RWPE2 (cell line): ENCODE results near the gene GIGYF2.

Experiments
- ATAC-seq: fragments of 200-7000 bp; cut with Tn5 transposase; 3 replicates; pipeline ENCODE4 v1.9.1; 2021; ENCODE audit warnings: low read depth
- DNase-seq: peaks from one replicate; pipeline ENCODE4 v3.0.0-alpha.2; 2020; ENCODE audit warnings: low spot score
- H3K27ac ChIP-seq: fragments of 450-650 bp; 2 replicates; pipeline ENCODE4 v1.5.1; 2017; ENCODE audit warnings: mild to moderate bottlenecking; ENCODE audit not compliant: poor library complexity, severe bottlenecking
- H3K27me3 ChIP-seq: fragments of 250-450 bp; sonication (Bioruptor Pico); 2 replicates; pipeline ENCODE4 v1.5.1; 2021; ENCODE audit warnings: mild to moderate bottlenecking, moderate library complexity; ENCODE audit not compliant: insufficient read depth, poor library complexity, severe bottlenecking
- H3K36me3 ChIP-seq: fragments of 250-450 bp; sonication (Bioruptor Pico); 2 replicates; pipeline ENCODE4 v1.5.1; 2020; ENCODE audit warnings: low read depth, mild to moderate bottlenecking, moderate library complexity
- H3K4me1 ChIP-seq: fragments of 250-450 bp; sonication (Bioruptor Pico); 2 replicates; pipeline ENCODE4 v1.5.1; 2021; ENCODE audit warnings: mild to moderate bottlenecking, moderate library complexity; ENCODE audit not compliant: insufficient read depth, poor library complexity, severe bottlenecking
- H3K4me3 ChIP-seq: fragments of 250-450 bp; sonication (Bioruptor Pico); 2 replicates; pipeline ENCODE4 v1.5.1; 2021; ENCODE audit warnings: mild to moderate bottlenecking, moderate library complexity; ENCODE audit not compliant: severe bottlenecking
- H3K9me3 ChIP-seq: fragments of 250-450 bp; sonication (Bioruptor Pico); 2 replicates; pipeline ENCODE4 v1.5.1; 2021; ENCODE audit warnings: mild to moderate bottlenecking, moderate library complexity; ENCODE audit not compliant: severe bottlenecking
- CTCF ChIP-seq: fragments of 450-650 bp; IDR thresholded peaks from one replicate; pipeline ENCODE4 v1.5.1; 2017; ENCODE audit warnings: mild to moderate bottlenecking, moderate library complexity; ENCODE audit not compliant: poor library complexity, severe bottlenecking

The GIGYF2 gene

GRCh38 chr2:232908695-232909094, 211.6 kb downstream of the GIGYF2 start:
- Histone ChIP-seq H3K36me3 (no peaks in the 10 kb centered on the region), H3K9me3 (no peaks in the 10 kb centered on the region), H3K4me1 (no peaks in the 10 kb centered on the region), H3K27ac (no peak overlapping the region), H3K4me3 (no peak overlapping the region), H3K27me3 (no peaks in the 10 kb centered on the region)
- no peak for TF ChIP-seq CTCF
- no peak for ATAC-seq
- no peak for DNase-seq
